HEK293T (cell line): ENCODE measurements around the gene KIF5A.
A peak's percentile ranks its signal among the peaks of the same experiment; 100 is the strongest.

Experiments
- CTCF ChIA-PET: fragments of 350-600 bp; formaldehyde crosslinking; extraction: SDS; loops from one replicate; lab custom pipeline; 2021; ENCODE audit warnings: antibody characterized with exemption, inconsistent platforms; lab: Yijun Ruan, JAX
- POLR2A ChIA-PET: fragments of 350-600 bp; formaldehyde crosslinking; extraction: SDS; loops from one replicate; lab custom pipeline; 2020; ENCODE audit warnings: antibody characterized with exemption, inconsistent platforms; lab: Yijun Ruan, JAX
- DNase-seq: peaks from one replicate; pipeline ENCODE4 v3.0.0; 2012; ENCODE audit warnings: mixed read lengths; ENCODE audit errors: extremely low spot score
- ARNT ChIP-seq: fragments of 450-650 bp; IDR thresholded peaks from 2 replicates; pipeline ENCODE4 v1.6.1; 2017; ENCODE audit warnings: mild to moderate bottlenecking
- BHLHE40 ChIP-seq: fragments of 450-650 bp; IDR thresholded peaks from 2 replicates; pipeline ENCODE4 v1.6.1; 2016; ENCODE audit warnings: mild to moderate bottlenecking, moderate library complexity, borderline replicate concordance
- CTBP1 ChIP-seq: fragments of 450-650 bp; IDR thresholded peaks from 2 replicates; pipeline ENCODE4 v1.6.1; 2016; ENCODE audit warnings: borderline replicate concordance
- ELF4 ChIP-seq: fragments of 450-650 bp; IDR thresholded peaks from 2 replicates; pipeline ENCODE4 v1.6.1; 2017; ENCODE audit warnings: antibody characterized with exemption
- FOXA1 ChIP-seq: fragments of 450-650 bp; IDR thresholded peaks from 2 replicates; pipeline ENCODE4 v1.6.1; 2016; ENCODE audit warnings: mild to moderate bottlenecking
- FOXK2 ChIP-seq: fragments of 450-650 bp; IDR thresholded peaks from 2 replicates; pipeline ENCODE4 v1.6.1; 2016; ENCODE audit warnings: mild to moderate bottlenecking
- FOXM1 ChIP-seq: fragments of 450-650 bp; IDR thresholded peaks from 2 replicates; pipeline ENCODE4 v1.6.1; 2017; ENCODE audit warnings: mild to moderate bottlenecking, borderline replicate concordance
- HDGF ChIP-seq: fragments of 450-650 bp; IDR thresholded peaks from 2 replicates; pipeline ENCODE4 v1.6.1; 2017; ENCODE audit warnings: antibody characterized with exemption, borderline replicate concordance
- L3MBTL2 ChIP-seq: fragments of 450-650 bp; conservative IDR thresholded peaks from 2 replicates; pipeline ENCODE4 v1.6.1; 2016; ENCODE audit warnings: mild to moderate bottlenecking
- LEF1 ChIP-seq: fragments of 450-650 bp; IDR thresholded peaks from 2 replicates; pipeline ENCODE4 v1.6.1; 2017; ENCODE audit warnings: mild to moderate bottlenecking, borderline replicate concordance
- NFRKB ChIP-seq: fragments of 450-650 bp; IDR thresholded peaks from 2 replicates; pipeline ENCODE4 v1.6.1; 2016; ENCODE audit warnings: mild to moderate bottlenecking, moderate library complexity
- SP1 ChIP-seq: fragments of 450-650 bp; IDR thresholded peaks from 2 replicates; pipeline ENCODE4 v1.6.1; 2017
- SUZ12 ChIP-seq: fragments of 450-650 bp; IDR thresholded peaks from 2 replicates; pipeline ENCODE4 v1.6.1; 2016; ENCODE audit warnings: mild to moderate bottlenecking
- TARDBP ChIP-seq: fragments of 450-650 bp; IDR thresholded peaks from 2 replicates; pipeline ENCODE4 v1.6.1; 2016
- ZNF384 ChIP-seq: fragments of 450-650 bp; IDR thresholded peaks from 2 replicates; pipeline ENCODE4 v1.6.1; 2016
- TF ChIP-seq, protein P1 (sequence below): fragments of 450-650 bp; IDR thresholded peaks from 2 replicates; pipeline ENCODE4 v1.6.1; 2016

KIF5A gene

DNA sequence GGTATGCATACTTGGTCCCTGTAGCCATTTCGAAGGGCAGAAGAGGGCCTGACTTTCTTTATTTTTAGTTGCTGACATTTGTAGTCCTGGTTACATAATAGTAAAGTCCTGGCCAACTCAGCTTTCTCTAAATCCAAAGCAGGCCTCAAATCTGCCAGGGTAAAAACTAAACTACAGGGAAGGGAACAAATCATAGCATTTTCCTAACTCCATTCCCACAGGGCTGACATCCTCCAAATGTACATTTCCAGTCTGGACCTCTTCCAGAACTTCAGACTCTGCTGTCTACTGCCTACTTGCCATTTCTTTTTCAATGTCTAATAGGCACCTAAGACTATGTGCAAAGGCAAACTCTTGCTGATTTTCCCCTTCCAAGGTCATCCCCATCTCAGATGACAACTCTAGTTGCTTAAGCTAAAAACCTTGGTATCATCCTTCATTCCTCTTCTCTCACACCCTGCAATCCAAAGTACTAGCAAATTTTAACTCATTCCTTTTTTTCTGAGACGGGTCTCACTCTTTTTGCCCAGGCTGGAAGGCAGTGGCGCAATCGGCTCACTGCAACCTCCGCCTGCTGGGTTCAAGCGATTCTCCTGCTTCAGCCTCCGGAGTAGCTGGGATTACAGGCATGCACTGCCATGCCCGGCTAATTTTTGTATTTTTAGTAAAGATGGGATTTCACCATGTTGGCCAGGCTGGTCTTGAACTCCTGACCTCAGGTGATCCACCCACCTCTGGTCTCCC, 31.5 kb upstream of the KIF5A start:
- no peak for TF ChIP-seq NFRKB
- TF ChIP-seq SUZ12 = no peak
- no peak for TF ChIP-seq LEF1
- TF ChIP-seq, protein P1, sequence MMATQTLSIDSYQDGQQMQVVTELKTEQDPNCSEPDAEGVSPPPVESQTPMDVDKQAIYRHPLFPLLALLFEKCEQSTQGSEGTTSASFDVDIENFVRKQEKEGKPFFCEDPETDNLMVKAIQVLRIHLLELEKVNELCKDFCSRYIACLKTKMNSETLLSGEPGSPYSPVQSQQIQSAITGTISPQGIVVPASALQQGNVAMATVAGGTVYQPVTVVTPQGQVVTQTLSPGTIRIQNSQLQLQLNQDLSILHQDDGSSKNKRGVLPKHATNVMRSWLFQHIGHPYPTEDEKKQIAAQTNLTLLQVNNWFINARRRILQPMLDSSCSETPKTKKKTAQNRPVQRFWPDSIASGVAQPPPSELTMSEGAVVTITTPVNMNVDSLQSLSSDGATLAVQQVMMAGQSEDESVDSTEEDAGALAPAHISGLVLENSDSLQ = no peak
- no peak for TF ChIP-seq CTBP1
- no peak for TF ChIP-seq FOXA1
- TF ChIP-seq FOXK2 = no peak
- no peak for TF ChIP-seq HDGF
- no peak for TF ChIP-seq FOXM1
- no peak for TF ChIP-seq L3MBTL2
- POLR2A ChIA-PET = interaction anchor here (1.1 to 3.4 kb wide), 5 partner anchors 8 to 63 kb away, joined by 3 to 18 read pairs (median 10); partner anchors contain the start of genes GLI1, INHBE and MARS1
- CTCF ChIA-PET = no interaction called here
- DNase-seq = no peak

DNA sequence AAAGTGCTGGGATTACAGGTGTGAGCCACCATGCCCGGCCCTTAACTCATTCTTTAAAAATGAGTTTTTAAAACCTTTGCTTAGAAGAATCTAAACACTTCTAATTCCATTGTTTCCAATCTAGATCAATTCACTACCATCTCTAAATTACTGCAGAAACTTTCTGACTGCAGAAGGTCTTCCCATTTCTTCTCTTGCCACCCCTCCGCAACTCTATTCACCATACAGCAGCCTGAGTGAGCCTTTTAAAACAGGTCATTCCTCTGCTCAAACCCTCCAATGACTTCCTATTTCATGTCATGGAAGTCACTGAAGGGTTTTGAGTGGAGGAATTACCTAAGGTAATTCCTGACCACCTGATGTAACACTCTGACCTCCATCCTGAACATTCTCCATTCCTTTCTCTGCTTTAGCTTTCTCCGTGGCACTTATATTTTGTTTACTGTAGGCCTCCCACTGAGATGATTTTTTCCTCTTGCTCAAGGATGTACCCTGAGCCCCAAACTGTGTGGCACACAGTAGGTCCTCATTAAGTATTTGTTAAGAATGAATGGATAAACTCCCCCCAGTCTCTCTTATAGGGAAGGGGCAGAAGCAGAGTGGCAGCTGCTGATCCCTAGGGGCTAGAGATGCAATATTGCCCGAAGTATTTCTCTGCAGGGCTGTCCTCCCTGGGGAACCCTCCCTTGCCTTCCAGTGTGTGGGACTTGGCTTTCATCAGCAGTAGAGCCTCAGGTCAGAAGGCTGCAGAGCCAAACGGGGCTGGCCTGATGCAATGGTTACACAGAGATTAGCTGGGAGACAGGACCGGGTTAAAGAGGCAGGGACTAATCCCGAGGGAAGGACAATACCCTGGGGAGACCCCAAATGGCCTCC, 30.7 kb upstream of the KIF5A start:
- ChIA-PET POLR2A (interaction anchor here (0.9 to 3.4 kb wide), 11 partner anchors 7 to 207 kb away, joined by 3 to 18 read pairs (median 8); partner anchors contain the start of genes DCTN2, GLI1, INHBE and MARS1), CTCF (interaction anchor here (0.6 kb wide), 1 partner anchor 28 kb away, joined by 3 read pairs; no protein-coding TSS in a partner anchor)
- DNase-seq = peak; percentile 18
- no peak for TF ChIP-seq ZNF384
- no peak for TF ChIP-seq HDGF
- no peak for TF ChIP-seq L3MBTL2

- DNase-seq = peak; percentile 22
- CTCF ChIA-PET = interaction anchor here (0.6 kb wide), 1 partner anchor 28 kb away, joined by 3 read pairs; no protein-coding TSS in a partner anchor
- POLR2A ChIA-PET = interaction anchor here (0.9 to 3.4 kb wide), 16 partner anchors 8 to 391 kb away, joined by 3 to 18 read pairs (median 4); partner anchors contain the start of genes DCTN2, GLI1, INHBE and LRP1
- TF ChIP-seq ZNF384 (no peak), FOXA1 (no peak)
Observed at GRCh38 chr12:57519796-57520052, 30.1 kb upstream of the KIF5A start.

- TF ChIP-seq NFRKB (no peak), ZNF384 (no peak), FOXK2 (no peak), BHLHE40 (no peak), FOXA1 (no peak), SUZ12 (no peak), ELF4 (peak; percentile 97), L3MBTL2 (0 out of 2 replicates have a peak, but pooled peaks have one; percentile 11), LEF1 (no peak), FOXM1 (no peak), ARNT (no peak; the same call in 1 of the 2 replicates), CTBP1 (no peak), SP1 (no peak), HDGF (no peak), TARDBP (no peak)
- TF ChIP-seq, protein P1 = peak; percentile 92
- ChIA-PET POLR2A (interaction anchor here (0.7 to 3.4 kb wide), 26 partner anchors 8 to 392 kb away, joined by 3 to 18 read pairs (median 4); partner anchors contain the start of genes DCTN2, GLI1, INHBE and LRP1), CTCF (interaction anchor here (0.5 to 0.8 kb wide), 3 partner anchors 18 to 61 kb away, joined by 3 read pairs; no protein-coding TSS in a partner anchor)
- peak; percentile 95 for DNase-seq
Observed at GRCh38 chr12:57520053-57520818, 29.6 kb upstream of the KIF5A start, which contains the start of gene DDIT3. Gene DDIT3 (minus strand): TSS chr12:57520514. CDS start chr12:57517406, 3,108 bp downstream.

GRCh38 chr12:57521525-57522010, 28.3 kb upstream of the KIF5A start:
- DNase-seq = no peak
- CTCF ChIA-PET = no interaction called here
- POLR2A ChIA-PET = no interaction called here
- TF ChIP-seq BHLHE40 = no peak
- no peak for TF ChIP-seq FOXA1
- no peak for TF ChIP-seq FOXK2
- no peak for TF ChIP-seq SUZ12
- no peak for TF ChIP-seq HDGF
- no peak for TF ChIP-seq NFRKB
- TF ChIP-seq ZNF384 = no peak
- no peak for TF ChIP-seq ARNT
- TF ChIP-seq, protein P1 = no peak
- TF ChIP-seq LEF1 = no peak
- TF ChIP-seq ELF4 = no peak
- no peak for TF ChIP-seq FOXM1
- TF ChIP-seq CTBP1 = no peak
- TF ChIP-seq L3MBTL2 = no peak
- no peak for TF ChIP-seq SP1
- no peak for TF ChIP-seq TARDBP
